Stimulated activated CD8-positive, alpha-beta memory T cell treated with anti-CD3 and anti-CD28 coated beads, Interleukin-12 subunit alpha, Interleukin-12 subunit beta, amount 100 ng/mL, for 4 hours (primary cell): Measurements from ENCODE around the gene CPT1C.

ENCODE experiments used
- DNase-seq: peaks from one replicate; pipeline ENCODE4 v3.0.0-alpha.2; 2020; ENCODE audit warnings: low read depth

The CPT1C gene

DNA sequence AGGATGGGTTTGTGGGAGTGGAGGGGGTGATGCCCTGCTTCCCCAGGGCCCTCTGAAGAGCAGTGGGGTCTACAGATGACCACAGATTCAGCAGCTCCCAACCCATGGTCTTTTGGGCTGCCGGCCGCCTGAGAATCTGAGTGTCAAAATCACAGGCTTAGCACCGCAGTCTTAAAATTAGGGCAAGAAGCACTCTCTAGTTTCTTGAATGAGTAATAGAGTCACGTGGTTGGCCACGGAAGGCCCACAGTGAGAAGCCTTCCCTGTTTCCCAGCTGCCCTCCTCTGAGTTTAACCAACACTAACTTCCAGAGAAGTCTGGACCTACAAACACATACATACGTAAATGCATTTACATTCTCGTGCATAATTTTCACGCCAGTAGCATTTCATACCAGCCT lies 8.6 kb upstream of the CPT1C start:
- DNase-seq = no peak

DNA sequence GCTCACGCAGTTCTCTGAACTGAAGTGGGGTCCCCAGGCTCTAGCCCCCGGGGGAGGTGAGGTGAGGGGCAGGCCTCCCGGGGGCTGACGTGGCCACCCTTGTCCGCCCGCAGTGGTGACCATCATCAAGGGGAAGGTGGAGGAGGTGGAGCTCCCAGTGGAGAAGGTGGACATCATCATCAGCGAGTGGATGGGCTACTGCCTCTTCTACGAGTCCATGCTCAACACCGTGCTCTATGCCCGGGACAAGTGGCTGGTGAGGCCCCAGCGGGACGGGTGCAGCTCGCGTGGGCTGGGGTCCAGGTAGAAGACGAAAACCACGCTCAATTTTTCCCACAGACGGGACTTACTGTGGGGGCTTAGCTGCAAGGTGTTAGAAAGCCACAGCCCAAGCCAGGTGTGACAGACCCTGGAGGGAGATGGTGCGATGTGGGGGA lies 7.1 kb upstream of the CPT1C start:
- DNase-seq = no peak

DNA sequence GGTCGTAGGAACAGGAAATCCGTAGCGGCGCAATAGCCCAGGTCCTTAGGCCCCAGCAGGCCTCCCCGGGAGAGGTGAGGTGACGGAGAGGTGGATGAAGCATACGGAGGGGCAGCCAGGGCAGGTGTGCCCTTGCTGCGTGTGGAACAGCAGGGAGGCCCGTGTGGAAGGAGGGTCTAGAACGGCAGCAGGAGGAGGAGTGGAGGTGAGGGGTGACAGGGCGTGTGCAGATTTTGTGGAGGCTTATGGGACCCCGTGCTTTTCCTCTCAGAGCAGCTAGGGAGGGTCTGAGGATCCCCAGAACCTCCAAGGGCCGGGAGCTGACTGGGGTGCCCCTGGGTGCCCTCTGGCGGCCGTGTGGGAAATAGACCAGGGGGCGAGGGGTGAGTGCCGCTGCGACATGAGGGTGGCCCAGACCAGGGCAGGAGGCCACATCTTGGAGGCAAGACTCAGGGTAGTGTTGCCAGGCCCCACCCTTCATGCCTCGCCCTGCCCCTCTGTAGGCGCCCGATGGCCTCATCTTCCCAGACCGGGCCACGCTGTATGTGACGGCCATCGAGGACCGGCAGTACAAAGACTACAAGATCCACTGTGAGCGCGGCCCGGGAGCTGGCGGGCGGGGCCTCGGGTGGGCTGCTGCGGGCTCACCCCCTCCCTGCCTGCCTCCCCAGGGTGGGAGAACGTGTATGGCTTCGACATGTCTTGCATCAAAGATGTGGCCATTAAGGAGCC lies 6.5 kb upstream of the CPT1C start:
- DNase-seq = no peak

DNA sequence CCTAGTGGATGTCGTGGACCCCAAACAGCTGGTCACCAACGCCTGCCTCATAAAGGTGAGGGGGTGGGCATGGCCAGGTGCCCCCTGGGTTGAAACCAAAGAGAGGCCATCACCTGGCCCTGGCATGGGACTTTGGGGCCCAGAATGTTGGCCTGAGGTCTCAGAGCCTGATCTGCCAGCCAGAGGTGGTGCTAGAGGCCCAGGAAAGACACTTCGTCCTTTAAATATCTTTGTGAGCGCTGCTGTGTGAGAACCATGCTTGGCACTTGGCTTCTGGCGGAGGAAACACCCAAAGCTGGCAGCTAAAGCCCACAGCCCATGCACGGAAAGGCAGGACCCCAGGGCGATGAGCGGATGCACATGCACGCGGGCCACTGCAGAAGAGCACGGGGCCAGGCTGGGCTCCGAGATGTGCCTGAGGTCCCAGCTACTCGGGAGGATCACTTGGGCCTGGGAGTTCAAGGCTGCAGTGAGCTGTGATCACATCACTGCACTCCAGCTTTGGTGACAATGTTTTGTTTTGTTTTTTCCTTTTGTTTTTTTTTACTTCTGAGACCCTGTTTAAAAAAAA lies 5.8 kb upstream of the CPT1C start:
- DNase-seq = no peak

DNA sequence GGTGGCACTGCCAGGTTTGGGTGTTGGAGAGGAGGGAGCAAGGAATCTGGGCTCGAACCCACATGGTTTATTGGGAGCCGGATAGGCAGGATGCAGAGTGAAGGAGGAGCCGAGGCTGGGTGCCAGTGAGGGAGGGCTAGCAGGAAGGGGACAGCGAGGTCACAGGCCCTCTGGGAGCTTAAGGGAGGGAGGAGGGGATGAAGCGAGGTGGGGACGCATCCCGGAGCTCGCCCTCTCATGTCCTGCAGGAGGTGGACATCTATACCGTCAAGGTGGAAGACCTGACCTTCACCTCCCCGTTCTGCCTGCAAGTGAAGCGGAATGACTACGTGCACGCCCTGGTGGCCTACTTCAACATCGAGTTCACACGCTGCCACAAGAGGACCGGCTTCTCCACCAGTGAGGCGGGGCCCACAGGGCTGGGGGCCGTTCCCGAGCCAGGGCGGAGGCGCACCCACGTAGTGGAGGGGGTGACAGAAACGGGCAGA lies 5.0 kb upstream of the CPT1C start:
- no peak for DNase-seq

DNA sequence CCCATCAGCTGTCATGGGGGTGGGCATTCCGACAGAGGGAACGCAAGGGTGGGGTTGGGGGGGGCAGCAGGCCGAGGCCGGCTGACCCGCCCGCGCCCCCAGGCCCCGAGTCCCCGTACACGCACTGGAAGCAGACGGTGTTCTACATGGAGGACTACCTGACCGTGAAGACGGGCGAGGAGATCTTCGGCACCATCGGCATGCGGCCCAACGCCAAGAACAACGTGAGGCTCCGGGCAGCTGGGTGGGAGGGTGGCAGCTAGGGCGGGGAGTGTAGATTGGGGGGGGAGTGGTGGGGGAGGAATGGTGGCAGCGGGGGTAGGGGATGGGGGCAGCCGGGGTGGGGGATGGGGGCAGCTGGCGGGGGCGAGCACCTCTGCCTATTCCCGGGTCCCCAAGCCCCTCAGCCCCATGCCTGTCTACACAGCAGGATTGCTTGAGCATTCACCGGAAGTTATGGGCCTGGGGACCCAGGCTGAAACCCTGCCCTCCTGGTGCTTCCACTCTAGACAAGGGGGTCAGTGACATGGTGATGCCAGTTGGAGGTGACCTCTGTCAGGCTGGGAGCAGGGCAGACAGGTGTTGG lies 4.3 kb upstream of the CPT1C start:
- DNase-seq = no peak

DNA sequence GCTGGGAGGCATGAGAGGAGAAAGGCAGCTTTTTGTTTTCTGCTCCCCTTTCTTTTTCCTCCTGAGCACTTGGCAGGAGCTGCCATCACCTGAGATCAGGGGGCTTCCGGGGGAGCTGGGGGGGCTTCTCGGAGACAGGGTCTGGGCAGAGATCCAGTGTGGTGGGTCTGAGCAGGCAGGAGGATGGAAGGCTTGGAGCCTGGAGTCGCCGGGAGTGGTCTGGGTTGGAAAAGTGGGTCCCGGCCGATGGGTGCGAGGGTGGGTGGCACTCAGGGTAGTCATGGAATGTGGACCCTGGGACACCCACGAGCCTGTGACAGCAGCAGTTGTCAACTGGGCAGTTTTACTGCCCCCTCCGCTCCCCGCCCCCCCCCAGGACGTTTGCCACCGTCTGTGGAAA lies 3.8 kb upstream of the CPT1C start:
- no peak for DNase-seq

DNA sequence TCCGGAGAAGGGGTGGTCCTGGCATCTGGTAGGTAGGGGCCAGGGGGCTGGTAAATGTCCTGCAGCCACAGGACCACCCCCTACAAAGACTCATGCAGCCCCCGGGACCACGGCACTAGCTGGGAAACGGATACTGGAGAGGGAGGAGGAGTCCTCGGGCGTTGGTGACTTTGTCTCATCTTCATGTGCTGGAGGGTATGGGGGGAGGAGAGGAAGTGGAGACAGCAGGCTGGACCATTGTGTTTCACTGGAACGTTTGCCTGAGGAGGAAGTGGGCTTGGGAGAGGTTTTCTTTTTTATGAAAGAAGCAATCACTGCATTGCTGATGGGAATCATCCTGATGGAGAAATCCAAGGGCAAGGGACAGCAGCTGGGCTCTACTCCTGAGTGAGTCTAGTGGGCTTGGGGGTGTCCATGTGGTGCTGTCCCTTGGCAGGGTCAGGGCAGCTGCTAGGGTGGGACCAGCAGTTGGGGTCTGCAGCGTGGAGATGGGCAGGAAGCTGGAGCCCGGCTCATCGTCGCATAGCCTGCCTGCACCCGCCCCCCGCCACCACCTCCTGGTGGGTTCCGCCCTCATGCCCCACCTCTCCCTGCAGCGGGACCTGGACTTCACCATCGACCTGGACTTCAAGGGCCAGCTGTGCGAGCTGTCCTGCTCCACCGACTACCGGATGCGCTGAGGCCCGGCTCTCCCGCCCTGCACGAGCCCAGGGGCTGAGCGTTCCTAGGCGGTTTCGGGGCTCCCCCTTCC lies 3.2 kb upstream of the CPT1C start:
- DNase-seq = no peak

DNA sequence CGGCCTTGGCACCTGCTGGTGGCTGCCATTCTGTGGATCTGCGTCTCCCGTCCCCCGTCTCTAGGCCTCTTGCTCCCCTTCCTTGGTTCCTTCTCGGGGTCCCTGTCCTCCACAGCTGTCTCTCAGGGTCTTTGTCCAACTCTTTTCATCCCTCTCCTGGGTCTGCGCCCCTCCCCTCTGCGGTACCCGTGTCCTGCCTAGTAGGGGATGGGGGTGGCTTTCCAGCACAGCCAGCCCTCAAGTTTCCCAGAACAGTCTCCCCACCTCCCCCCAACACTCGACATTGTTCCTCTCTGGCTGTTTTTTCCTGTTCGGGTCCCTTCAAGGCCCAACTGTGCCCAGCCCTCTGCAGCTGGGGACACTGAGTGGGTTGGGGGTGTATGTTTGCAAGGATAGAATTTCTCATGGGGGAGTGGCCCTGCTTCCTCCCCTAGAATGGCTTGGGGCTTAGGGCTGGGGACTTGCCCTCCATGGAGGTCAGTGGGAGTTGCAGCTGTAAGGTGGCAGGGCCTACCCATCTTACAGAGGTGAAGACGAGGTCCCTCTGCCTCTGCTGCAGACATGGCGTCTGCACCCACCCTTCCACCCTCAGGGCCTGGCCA lies 2.3 kb upstream of the CPT1C start:
- DNase-seq = no peak

DNA sequence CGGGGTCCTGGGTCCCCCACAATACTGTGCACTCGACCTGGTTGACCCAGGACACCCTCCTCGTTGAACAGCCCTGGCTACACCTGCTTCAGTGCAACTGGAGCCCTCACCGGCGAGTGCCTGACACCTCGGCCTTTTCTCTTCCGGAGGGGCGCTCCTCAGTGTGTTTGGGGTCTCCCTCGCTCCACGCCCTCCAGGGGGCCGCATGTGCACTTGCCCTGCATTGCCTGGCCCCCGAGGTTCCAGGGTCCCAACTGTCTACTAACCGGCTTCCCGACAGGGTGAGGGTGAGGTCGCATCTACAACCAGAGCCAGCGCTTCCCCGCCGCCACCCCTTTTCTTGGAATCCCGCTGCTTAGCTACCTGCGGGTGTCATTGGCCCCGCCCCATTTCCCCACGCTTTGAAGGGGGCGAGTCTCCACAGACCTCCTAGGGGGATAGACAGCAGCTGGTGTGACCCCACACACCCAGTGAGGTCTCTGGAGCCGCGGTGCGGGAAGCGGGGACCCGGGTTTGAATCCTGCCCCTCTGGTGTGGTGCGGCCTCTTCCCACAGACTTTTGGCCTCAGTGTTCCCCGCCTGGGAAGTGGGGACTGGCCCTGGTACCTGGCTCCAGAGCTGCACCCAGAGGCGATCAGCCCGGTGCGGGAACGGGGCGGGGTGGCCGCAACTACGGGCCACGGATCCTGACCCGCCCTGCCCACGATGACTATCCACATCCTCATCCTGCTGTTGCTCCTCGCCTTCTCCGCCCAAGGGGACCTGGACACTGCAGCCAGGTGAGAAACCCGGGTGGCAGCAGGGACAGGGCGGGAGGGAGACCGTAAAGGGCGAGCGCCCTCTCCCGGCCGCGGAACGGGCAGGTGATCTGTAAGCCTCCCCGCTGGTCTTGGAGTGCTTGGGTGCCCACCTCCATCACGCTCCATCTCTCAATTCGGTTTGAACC lies 1.5 kb upstream of the CPT1C start, which contains the start of gene ADM5:
TSS of gene ADM5 (plus strand) at position 462 of the 946 bp plus-strand sequence. CDS start at position 706, 244 bp downstream.
- no peak for DNase-seq

DNA sequence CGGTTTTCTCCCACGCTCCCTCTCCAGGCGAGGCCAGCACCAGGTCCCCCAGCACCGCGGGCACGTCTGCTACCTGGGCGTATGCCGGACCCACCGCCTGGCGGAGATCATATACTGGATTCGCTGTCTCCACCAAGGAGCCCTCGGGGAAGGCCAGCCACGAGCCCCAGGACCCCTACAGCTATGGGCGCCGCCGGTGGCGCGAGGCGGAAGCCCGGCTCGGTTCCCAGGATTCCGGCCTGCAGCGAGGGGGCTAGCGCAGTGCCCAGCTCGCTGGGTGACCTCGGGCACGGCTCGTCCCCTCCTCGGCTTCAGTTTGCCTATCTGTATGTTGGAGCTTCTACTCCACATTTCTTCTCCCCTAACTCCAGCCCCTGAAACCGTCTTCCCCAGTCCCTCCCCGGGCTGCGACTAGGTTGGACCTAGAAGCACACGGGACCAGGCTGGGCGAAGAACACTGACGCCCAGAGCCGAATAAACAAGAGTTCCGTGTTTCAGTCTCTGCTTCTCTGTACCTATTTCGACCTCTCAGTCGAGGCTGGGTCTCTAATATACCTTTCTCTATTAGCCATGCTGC lies 749 bp upstream of the CPT1C start:
- DNase-seq = no peak

DNA sequence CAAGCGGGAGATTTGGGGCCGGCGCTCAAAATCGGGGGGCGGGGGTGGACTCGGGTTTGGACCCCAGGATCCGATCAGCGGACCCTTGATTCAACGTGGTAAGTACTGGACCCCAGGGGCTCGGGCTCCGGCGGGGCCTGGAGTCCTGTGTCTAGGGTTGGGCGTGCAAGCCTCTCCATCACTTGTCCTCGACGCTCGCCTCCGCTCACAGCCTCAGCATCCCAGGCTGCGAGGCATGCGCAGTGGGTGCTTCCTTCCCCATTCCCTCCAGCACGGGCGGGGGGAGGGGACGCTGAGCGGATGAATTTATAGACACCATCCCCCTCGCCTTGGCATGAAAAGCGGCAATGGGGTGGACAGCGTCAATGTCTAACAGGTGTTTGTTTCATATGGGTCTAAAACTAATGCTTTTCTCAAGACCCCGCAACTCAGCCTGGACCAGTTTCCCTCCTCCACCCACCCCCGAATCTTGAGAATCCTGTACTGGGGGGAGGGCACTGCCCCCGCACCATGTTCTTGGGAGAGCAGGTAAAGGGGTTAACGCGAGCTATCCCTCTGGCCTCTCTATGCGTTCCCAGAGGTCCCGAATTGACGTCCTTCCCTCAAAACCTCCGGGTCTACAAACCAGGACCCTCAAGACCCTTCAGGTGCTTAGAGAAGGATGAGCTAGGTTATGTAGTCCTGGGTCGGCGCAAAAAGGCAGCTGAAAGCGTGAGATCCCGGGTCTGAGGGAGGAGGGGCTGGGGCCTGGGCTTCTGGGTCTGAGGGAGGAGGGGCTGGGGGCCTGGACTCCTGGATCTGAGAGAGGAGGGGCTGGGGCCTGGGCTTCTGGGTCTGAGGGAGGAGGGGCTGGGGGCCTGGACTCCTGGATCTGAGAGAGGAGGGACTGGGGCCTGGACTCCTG lies 579 bp downstream of the CPT1C start:
- no peak for DNase-seq

DNA sequence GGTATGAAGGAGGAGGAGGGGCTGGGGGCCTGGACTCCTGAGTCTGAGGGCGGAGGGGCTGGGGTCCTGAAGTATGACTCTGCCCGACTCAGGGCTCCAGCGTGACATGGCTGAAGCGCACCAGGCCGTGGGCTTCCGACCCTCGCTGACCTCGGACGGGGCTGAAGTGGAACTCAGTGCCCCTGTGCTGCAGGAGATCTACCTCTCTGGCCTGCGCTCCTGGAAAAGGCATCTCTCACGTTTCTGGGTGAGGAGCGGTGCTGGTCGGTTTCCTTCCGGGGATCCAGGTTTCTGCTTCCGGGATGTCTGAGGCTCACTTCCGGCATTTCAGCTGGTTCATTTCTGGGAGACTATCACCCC lies 1.2 kb downstream of the CPT1C start:
- DNase-seq = no peak

DNA sequence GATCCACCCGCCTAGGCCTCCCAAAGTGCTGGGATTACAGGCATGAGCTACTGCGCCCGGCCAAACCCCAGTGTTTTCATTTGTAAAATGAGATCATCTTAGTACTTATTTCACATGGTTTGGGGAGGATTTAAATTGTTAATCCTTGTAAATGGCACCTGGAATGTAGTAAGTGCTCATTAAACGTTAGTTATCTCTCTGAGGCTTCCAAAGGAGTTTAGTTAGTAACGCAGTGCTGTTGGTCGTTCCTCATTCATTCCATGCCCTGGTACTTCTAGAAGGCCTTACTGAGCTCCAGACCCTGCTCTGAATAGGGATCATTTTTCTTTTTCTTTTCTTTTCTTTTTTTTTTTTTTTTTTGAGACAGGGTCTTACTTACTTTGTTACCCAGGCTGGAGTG lies 5.2 kb downstream of the CPT1C start:
- no peak for DNase-seq

DNA sequence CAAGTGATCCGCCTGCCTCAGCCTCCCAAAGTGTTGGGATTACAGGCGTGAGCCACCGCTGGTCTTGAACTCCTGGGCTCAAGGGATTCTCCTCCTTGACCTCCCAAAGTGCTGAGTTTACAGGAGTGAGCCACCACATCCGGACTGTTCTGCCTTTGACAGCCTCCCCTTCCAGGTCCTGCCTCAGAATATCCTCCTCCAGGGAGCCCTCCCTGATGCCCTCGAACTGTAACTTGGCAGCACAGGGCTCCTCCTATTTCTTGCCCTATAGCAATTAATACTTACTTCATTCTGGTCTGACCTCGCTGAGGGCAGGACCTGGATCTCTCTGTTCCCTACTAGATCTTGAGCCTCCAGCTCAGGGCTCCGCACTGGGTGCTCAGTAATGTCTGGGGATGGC lies 5.9 kb downstream of the CPT1C start:
- DNase-seq = no peak

DNA sequence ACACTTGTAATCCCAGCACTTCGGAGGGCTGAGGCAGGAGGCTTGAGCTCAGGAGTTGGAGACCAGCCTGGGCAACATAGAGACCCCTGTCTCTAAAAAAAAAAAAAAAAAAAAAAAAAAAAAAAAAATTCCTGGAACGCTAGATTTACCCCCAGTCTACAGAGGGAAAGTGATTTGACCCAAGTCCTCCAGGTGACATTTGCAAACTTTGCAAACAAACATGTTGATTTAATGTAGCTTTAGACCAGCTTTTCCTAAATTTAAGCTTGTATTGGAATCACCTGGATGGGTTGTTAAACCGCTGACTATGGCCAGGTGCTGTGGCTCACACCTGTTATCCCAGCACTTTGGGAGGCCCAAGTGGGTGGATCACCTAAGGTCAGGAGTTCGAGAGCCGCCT lies 8.4 kb downstream of the CPT1C start:
- DNase-seq = no peak

DNA sequence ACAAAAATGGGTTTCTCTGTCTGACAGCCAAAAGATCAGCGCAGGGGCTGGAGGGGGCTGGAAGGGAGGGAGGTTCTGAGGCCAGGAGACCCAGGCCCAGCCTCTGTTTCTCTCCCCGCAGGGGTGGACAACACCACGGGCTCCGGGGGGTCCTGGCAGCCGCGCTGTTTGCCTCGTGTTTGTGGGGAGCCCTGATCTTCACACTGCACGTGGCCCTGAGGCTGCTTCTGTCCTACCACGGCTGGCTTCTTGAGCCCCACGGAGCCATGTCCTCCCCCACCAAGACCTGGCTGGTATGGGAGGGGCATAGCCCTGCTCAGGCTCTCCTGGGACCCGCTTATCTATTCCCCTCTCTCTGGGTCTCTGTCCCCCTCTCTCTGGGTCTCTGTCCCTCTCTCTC lies 9.6 kb downstream of the CPT1C start:
- DNase-seq = no peak

DNA sequence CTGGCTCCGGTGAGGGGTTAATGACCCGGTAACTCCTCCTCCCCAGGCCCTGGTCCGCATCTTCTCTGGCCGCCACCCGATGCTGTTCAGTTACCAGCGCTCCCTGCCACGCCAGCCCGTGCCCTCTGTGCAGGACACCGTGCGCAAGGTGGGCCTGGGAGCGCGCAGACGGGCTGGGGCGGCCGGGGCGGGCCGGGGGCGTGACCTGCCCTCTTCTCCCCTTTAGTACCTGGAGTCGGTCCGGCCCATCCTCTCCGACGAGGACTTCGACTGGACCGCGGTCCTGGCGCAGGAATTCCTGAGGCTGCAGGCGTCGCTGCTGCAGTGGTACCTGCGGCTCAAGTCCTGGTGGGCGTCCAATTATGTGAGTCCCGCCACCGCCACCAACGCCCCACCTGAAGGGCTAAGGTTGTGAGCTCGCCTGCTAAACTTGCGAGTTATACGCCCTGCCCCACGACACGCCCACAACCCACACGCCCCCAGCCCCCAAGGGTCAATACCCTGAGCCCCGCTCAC lies 10.4 kb downstream of the CPT1C start:
- no peak for DNase-seq

DNA sequence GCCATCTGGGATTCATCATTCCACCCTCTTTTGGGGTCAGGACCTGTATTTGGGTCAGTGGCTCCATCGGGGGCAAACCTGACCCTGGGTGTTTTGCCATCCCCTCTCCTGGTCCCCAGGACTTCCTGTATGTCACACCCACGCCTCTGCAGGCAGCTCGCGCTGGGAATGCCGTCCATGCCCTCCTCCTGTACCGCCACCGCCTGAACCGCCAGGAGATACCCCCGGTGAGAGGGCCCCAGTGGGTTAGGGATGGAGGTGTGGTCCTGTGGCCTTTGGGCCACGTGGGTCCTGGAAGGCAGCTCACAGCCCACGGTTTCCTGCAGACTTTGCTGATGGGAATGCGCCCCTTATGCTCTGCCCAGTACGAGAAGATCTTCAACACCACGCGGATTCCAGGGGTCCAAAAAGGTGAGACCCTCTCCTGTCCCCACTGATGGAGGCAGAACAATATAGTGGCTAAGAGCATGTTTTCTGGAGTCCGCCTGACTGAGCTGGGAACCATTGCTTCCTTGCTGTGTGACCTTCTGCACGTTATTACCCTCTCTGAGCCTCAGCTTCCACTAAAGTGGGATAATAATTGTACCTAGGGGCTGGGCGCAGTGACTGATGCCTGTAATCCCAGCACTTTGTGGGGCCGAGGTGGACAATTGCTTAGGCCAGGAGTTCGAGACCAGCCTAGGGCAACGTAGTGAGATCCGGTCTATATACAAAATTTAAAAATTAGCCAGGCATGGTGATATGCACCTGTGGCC lies 14.1 kb downstream of the CPT1C start:
- no peak for DNase-seq
